GM21367 (cell line): ENCODE results near the gene FKBP4.

ENCODE experiments used
- ATAC-seq: cut with Tn5 transposase; IDR thresholded peaks from one replicate; pipeline ENCODE4 v1.9.1; 2021; ENCODE audit not compliant: unreplicated experiment

Gene FKBP4

DNA sequence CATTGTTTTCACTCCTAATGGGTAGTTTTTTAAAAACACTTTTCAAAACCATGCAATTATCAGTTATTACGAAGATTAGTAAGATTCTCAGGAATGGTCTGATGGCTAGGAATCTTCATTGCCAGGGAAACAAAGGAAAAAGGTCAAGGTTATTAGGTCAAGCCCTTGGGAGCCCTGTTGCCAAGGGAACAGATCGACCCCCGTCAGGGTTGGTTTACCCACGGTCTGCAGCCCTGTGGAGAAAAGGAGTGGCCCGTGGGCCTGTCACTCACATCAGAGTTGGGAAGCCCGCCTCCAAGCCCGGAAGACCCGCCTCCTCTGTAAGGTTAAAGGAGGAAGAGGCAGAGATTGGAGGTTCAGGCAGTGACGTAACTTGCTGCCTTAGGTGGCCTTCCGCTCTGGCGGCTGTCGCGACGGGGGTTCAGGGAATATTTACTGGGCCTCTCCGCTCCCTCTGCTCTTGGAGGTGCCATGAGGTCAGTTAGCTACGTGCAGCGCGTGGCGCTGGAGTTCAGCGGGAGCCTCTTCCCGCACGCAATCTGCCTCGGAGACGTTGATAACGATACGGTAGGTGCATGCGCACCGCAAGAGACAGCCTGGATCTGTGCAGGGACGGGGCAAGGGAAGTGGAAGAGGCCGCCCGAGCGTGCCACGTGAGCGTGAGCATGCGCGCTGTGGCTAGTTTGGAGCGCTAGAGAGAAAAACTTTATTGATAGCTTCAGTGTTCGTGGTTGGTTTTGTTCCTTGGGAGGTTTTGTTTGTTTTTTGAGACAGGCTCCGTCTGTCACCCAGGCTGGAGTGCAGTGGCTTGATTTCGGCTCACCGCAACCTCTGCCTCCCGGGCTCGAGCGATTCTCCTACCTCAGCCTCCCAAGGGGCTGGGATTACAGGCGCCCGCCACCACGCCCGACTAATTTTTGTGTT is 17.8 kb downstream of the FKBP4 start, which contains the start of gene ITFG2:
ITFG2 (plus strand) TSS at position 379 of the 924 bp plus-strand sequence; CDS start at position 472, 93 bp downstream.
- peak; percentile 94 for ATAC-seq

DNA sequence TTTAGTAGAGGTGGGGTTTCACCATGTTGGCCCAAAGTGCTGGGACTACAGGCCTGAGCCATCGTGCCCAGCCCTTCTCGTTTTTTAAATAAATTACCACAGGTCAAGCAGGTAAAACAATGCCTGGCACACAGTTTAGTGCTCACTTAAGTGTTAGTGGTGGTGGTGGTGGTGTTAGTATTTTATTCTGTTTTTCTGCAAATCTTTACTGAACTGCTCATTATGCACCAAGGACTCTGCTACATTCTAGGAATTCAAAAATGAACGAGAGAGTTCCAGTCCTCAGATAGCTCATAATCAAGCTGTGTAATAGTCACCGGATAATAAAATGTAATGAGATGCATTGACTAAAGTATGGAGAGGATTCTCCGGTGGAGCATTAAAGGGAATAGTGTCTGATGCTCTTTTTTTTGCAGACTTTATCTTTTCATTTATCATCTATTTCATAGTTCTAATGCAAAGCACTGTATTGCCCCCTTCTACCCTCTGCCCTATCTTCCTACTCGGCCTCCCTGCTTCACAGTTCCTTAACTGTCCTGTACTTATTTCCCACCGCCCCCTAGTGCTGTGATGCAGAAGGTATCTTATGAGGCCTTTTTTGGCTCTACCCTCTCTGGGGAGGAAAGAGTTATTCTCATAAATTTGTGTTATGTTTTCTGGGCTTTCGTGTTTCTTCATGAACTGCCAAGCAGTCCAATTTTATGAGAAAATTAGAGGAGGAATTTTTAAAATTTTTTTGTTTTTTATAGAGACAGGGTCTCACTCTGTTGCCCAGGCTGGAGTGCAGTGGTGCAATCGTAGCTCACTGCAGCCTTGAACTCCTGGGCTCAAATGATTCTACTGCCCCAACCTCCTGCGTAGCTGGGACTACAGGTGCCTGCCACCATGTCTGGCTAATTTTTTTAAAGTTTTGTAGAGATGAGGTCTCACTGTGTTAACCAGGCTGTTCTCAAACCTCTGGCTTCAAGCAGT is 18.7 kb downstream of the FKBP4 start:
- peak; percentile 32 for ATAC-seq

DNA sequence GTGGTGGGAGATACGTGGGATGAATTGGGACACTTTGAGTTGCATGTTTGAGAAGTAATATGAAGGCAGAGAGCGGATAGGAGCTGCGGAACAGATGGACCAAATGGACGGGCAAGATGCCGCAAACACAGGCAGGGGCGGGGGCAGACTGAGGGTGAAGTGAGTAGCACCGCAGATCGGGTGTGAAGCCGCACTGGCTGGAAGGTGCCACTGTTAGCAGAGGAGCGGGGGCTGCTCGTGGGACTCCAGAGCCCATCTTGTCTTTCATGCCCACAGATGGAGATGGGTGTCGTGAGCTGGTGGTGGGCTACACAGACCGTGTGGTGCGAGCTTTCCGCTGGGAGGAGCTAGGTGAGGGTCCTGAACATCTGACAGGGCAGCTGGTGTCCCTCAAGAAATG is 25.0 kb downstream of the FKBP4 start:
- ATAC-seq = no peak

DNA sequence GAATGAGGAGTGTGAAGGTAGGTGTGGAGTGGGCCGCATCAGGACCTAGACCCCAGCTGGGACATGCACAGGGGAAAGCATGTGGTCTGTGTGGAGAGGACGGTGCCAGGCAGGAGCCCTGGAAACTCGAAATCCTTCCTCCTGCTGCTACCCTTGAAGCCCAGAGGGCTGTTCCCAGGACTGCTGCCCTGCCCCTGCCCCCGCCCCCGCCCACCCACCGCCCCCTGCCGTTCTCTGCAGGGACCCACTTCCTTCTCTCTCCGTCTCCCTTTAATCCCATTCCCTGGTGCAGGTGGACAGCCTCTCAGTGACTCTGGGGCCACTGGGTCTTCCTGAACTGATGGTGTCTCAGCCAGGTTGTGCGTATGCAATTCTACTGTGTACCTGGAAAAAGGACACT is 25.7 kb downstream of the FKBP4 start:
- no peak for ATAC-seq

DNA sequence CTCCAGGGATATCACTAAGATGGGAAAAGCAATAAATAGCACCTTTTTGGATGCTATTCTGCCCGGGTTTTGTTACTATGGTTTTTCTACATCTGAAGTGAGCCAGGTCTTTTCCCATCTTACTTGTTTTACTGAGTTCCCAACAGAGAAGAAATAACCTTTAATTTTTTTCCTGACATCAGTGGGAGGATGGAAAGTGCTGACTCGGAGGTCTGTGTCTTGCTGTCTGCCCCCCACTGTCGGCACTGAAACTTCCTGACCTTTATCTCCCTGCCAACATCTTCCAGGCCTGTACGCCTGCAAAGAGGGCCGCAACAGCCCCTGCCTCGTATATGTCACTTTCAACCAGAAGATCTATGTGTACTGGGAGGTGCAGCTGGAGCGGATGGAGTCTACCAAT is 28.7 kb downstream of the FKBP4 start:
- no peak for ATAC-seq

DNA sequence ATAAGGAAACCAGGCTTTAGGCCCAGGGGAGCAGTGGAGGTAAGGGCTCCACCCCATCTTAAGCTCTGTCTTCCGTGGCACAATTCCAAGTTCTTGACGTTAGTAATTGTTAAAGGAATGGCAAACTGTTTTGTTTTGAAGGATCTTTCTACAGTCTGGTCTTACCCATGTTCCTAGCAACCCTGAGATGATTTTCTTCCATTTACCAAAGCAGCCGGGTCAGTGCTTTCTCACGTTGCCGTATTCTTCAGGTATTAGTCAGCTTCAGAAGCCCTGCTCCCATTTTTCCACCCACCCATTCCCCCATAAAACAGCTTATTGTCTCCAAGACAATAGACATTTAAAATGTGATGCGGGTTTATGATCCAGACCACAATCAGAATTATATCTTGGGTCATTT is 29.8 kb downstream of the FKBP4 start:
- no peak for ATAC-seq

DNA sequence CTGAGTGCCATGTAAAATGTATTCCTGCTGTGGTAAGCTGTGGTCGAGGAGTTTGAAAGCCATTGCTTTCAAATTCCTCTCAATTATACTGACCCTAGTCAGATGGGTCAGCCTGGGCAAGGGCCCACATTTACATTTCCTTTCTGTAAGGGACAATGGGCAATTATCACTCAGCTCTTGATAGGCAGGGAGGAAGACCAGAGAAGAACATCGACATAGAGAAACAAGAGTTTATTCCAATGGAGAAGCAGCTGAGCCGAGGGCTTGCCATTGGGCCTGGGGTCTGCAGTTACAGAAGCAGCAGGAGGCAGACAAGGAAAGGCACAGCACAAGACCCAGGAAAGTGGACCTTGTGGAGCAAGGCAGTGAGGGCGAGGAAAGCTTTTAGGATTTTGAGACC is 30.4 kb downstream of the FKBP4 start:
- ATAC-seq = no peak

DNA sequence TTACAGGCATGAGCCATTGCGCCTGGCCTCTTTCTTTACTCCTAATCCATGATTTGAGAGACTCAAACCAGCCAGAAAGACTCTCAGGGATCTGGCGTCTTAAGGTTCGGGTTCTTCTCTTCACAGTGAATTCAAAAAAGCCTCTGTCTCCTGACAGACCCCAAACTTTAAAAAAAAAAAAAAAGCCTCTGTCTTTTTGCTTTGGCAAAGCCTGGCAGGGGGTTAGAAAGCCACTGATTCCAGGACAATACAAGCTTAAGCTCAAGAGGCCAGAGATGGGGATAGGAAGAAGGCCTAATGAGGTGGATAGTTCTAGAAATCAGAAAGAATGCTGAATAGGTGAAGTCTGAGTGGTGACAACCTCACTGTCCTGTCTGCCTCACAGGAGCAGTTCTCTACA is 31.3 kb downstream of the FKBP4 start:
- no peak for ATAC-seq

DNA sequence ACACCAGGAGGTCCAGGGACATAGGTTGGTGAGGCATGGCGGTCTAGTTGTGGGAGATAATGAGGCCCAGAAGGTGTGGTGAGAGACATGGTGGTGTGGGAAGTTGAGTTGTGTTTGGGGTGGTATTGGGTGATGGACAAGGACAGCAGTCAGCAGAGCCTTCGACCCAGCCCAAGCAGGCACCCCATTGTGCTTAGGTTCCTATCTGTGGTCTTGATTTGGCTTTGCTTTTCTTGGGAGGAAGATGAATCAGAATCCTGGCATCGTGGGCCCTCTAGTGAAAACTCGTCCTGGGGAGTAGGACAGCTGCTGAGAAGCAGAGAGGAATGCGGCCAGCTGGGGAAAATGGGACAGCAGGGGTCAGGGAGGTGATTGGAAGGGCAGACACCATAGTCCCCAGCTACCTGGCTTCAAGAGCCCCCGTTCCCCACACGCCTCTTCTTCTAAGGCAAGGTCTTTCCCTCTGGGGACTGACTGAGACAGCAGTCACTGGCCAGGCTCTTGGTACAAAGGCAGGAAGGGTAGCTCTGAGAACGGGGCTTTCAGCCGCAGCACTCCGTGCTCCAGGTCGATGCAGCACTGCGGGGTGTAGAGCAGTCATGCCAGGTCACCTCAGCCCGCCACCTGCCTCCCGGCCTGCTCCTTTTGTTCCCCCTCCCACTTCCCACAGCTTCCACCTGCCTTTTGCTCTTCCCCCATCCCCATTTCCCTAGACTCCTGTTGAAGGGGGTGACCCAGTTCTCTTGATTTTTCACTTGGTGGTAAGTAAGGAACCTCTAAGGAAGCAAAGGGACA is 32.1 kb downstream of the FKBP4 start:
- ATAC-seq = no peak

DNA sequence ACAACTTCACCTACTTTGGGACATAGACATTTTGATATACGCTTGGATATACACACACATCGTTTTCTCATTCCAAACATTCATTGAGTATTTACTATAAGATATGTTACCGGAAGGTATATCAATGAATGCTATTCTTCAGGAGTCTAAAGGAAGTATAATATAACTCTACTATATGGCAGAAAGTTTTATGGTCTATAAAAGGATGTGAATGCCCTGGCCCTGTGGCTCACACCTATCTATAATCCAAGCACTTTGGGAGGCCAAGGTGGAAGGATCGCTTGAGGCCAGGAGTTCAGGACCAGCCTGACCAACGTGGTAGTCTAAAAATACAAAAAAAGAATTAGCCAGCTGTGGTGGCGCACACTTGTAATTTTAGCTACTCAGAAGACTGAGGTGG is 34.5 kb downstream of the FKBP4 start:
- no peak for ATAC-seq

DNA sequence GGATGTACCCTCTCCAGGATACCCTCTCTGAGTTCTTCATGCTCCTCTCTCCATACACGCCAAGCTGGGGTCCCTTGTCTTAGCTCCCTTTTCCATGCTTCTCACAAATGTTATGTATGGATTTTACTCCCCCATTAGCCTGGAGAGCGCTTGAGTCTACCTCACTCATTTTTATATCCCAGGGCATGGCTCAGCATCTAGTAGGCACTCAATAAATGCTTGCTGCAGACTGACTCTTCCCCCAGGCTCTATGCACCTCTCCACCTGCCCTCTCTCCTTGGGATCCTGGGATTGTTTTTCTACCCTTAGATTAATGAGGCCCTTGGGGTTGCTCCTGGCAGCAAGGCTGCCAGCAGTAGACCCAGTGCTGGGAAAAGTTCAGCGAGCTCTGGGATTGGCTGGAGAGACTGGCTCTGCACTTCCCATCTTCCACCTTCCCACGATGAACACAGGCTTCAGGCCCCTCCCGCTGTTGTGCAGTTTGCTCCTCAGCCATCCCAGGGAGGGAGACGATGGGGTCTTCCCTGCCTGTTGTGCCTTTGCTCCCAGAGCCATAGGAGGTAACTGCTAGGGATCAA is 37.9 kb downstream of the FKBP4 start:
- ATAC-seq = no peak

DNA sequence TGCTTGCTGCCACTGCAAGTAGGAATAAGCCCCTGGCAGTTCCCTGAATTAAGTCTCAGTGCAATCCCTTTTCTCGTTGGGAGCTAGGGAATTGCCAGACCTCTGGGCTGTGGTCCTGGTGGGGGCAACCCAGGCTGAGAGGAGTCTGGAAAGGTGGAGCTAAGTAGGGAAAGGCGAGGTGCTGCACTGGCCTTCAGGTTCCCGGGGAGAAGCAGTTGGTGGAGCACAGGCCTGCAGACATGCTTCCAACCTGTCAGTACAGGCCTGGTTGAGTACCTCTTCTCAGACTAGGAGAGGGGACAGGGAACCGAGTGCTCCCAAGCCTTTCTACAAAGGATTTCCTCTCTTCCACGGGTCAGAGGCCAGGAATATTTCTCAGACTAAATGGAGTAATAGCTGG is 38.6 kb downstream of the FKBP4 start:
- ATAC-seq = no peak

DNA sequence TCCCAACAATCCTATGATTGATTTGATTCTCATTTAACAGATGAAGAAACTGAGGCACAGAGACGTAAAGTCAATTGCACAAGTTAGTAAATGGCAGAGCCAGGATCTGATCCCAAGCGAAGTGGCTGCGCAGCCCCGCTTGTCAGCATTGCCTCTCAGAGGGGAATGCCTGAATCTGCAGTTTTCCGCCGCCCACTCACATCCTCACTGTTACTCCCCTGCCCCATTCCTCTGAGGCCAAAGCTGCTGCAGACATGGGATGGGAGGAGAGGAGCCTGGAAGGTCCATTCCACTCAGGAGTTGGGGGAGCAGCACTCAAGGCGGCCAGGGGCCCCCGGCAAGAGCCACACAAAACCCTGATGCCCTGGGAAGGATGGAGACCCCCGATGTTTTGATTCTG is 39.0 kb downstream of the FKBP4 start:
- no peak for ATAC-seq

DNA sequence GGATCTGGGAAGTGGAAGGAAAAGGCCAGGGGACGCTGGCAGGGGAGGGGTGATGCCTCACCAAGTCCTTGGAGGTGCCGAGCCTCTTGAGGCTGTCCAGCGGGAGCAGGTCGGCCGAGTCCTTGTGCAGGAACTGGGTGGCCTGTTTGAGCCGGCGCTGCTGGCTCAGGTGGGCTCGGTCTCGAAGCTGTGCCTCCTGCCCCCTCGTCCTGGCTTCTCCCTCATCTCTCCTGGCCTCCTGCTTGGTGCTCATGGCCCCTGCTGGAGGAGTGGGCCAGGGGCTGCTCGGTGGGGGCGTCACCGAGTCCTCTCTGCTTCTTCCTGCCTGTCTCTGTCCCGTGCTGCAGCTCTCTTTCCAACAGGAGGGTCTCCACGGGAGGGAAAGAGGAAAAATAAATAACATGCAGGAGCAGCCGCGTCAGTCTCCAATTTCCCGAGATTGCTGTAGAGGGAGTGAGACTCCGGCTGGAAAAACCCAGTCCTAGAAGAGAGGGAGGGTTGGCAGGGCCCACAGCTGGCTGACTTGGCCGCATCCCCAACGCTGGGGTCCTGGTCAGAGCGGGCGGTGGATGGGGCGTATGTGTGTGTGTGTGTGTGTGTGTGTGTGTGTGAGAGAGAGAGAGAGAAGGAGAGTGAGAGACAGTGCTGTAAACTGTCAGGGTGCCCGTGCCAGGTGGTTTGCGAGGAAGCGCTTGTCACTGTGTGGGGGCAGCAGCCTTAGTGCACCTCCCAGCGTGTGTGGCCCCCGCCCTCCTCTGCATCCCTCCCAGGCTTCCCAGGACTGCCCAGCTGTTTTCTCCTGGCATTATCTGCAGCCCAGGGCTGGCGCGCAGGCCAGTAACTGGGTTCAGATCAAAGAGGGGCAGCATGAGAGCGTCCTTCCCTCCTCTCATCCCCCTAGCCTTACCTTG is 40.1 kb downstream of the FKBP4 start, which contains the start of gene NRIP2:
NRIP2 (minus strand) TSS at position 455 of the 911 bp plus-strand sequence; CDS start at position 403, 52 bp downstream.
- ATAC-seq = no peak

DNA sequence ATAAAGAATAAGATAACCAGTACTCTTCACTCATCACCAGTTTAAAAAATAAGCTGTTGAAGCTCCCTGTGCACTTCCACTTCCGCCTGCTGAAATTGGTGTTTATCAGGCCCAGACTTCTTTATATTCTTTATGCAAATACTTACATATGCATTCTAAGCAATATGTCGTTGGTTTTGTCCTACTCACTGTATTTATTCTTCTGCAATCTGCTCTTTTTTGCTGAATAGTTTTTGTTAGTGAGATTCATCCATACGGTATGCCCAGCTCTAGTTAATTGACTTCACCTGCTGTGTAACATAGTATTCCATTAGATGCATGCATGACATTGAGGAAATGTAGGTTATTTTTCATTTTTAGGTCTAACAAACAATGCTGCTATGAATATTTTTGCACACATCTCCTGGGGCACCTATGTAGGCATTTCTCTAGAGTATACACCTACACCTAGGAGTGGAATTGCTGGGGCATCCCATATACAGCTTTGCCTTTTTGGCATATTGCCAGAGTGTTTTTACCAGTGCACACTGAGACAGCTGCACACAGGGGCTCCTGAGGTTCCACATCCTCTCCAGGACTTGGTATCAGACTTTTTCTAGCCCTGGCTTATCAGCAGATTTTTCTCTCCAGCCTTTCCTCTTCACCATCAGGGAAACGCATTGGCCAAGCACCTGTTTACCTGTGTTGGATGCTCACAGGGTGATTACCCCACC is 41.1 kb downstream of the FKBP4 start:
- ATAC-seq = no peak

DNA sequence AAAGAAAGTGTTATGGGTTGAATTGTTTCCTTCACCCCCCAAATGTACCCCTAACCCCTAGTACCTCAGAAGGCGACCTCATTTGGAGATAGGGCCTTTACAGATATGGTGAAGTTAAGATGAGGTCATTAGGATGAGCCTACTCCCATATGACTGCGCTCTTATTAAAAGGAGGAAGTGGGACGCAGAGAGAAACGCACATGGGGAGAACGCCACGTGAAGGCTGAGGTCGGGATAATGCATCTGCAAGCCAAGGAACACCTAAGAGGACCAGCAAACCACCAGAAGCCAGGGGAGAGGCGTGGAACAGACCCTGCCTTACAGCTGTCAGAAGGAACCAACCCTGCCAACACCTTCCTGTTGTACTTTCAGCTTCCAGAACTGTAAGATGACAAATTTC is 41.8 kb downstream of the FKBP4 start:
- no peak for ATAC-seq

DNA sequence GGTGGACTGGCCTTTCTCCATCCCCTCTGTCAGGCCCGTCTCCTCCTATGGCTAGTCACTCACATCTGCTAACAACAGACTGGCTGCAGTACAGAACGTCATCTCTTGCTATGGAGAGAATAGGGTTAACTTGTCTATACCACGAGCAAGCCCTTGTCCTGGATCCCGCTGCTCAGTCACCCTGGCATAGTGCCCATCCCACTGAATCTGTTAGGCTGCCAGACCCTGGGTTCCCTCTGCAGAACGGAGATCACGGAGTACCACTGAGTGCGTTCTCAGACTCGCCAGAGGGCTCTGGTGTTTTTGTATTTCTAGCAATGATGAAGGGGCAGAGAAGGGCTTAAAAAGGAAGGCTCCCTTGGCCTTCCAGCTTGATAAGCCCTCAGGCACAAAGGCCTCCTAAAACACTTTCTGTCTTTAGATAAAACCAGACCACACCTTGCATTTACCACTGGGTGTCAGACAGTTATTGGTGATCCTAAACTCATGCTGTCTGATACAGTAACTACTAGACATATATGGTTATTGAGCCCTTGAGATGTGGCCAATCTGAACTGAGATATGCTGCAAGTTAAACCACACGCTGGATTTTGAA is 46.4 kb downstream of the FKBP4 start:
- ATAC-seq = no peak

DNA sequence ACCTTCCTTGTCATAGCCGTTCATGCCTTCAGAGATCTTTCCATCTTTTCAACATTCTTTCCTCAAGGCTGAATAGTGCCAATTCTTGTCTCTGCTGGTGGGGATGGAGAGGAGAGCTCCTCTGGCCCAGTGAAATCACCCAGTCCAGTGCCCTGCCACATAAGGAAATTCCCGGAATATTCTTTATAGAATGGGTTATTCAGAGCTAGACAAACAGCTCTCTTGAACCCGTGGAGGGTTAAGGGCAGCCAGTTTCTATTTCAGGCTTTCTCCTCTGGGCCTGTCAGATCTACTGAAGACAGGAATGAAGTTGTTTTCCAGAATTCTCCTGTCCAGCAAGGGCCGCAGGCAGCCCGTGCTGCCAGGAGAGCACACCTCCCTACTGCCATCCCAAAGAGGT is 48.2 kb downstream of the FKBP4 start:
- ATAC-seq = no peak
